Measurements from ENCODE around the gene FRMD1. TPM values are rescaled to one million over a fixed set of nuclear protein-coding genes. Genes with fewer than 3 reads are reported as not detected.

Gene FRMD1
- total RNA-seq: under 0.01 TPM in 2 replicates

DNA sequence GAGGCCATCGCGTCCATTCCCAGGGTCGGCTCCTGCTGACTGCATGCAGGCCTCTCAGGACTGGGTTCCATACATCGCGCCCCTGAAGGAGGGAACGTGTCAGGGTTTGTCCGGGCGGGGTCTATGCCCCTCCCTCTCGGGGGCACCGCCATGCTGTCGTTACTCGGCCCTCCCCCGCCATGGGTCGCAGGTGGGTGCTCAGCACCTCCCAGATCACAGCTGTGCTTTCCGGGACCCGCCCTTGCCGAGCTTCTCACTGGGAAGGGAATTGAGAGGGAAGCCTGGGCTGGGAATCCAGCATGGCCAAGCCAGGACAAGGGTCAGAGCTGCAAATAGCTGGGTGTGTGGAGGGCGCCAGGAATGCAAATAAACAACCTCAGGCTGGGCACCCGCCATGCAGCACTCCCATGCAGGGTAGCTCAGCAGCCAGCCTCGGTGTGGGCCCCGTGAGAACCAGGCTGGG lies at the start of gene FRMD1:
FRMD1 (minus strand) TSS at position 270 of the 463 bp plus-strand sequence; CDS start at position 152, 118 bp downstream.
- Histone ChIP-seq H3K4me1 (ENCODE audit: insufficient read depth, low read length) (no peaks in the 10 kb centered on the region), H3K36me3 (ENCODE audit: insufficient read depth, low read length) (no peaks in the 10 kb centered on the region), H2AFZ (ENCODE audit: low read length) (no peak within 1 kb of the TSS), H3K4me2 (ENCODE audit: insufficient read depth, low read length) (no peak within 1 kb of the TSS), H3K27ac (ENCODE audit: low read depth, low read length) (no peak within 1 kb of the TSS), H3K4me3 (ENCODE audit: insufficient read depth, low read length) (no peak within 1 kb of the TSS), H3K27me3 (ENCODE audit: insufficient read depth, low read length) (no peaks in the 10 kb centered on the region), H4K20me1 (ENCODE audit: insufficient read depth, low read length) (no peaks in the 10 kb centered on the region), H3K79me2 (ENCODE audit: insufficient read depth, low read length) (no peaks in the 10 kb centered on the region), H3K9me3 (ENCODE audit: low read depth, low read length) (no peaks in the 10 kb centered on the region)
- TF ChIP-seq, protein P1, sequence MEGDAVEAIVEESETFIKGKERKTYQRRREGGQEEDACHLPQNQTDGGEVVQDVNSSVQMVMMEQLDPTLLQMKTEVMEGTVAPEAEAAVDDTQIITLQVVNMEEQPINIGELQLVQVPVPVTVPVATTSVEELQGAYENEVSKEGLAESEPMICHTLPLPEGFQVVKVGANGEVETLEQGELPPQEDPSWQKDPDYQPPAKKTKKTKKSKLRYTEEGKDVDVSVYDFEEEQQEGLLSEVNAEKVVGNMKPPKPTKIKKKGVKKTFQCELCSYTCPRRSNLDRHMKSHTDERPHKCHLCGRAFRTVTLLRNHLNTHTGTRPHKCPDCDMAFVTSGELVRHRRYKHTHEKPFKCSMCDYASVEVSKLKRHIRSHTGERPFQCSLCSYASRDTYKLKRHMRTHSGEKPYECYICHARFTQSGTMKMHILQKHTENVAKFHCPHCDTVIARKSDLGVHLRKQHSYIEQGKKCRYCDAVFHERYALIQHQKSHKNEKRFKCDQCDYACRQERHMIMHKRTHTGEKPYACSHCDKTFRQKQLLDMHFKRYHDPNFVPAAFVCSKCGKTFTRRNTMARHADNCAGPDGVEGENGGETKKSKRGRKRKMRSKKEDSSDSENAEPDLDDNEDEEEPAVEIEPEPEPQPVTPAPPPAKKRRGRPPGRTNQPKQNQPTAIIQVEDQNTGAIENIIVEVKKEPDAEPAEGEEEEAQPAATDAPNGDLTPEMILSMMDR (IDR thresholded peaks at IDR 0.05; ENCODE audit: extremely low read depth, low read depth, low read length): no peak
- DNase-seq (ENCODE audit: insufficient read length, low spot score, missing footprints): no peak

DNA sequence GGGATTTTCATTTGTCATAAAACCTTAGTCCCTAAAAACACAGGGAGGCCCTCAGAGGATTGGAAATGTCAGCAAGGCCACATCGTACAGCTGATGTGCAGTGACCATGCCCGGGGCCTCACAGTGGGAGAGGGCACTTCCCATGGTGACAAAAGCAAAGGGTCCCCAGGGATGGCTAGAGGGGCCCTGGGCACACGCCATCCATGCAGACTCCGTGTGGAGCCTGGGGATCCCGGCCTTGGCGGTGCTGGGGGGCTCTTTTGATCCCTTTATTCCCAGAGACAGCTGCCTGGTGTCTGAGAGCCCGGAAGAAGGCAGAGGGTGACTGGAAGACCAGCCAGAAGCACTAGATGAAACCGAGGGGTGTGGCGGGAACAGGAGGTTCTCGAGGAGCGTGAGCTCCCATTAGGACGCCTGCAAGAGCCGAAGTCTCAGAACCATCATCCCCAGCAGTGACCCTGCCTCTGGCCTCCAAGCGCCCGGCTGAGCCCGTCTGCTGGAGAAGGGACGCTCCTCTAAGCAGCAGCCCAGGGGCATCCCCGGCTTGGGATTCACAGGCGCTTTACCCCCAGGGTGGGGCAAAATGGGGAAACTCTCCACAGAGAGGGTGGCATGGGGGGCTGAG lies 49.1 kb upstream of the FRMD1 start:
- no peak for DNase-seq (ENCODE audit: insufficient read length, low spot score, missing footprints)
- TF ChIP-seq, protein P1 (IDR thresholded peaks at IDR 0.05; ENCODE audit: extremely low read depth, low read depth, low read length): no peak
- H3K4me2 ChIP-seq (ENCODE audit: insufficient read depth, low read length): no peak overlapping the region
- H3K9me3 ChIP-seq (ENCODE audit: low read depth, low read length): no peaks in the 10 kb centered on the region
- H3K79me2 ChIP-seq (ENCODE audit: insufficient read depth, low read length): no peaks in the 10 kb centered on the region
- H3K36me3 ChIP-seq (ENCODE audit: insufficient read depth, low read length): no peaks in the 10 kb centered on the region
- H2AFZ ChIP-seq (ENCODE audit: low read length): no peak overlapping the region
- peaks cover 3% of the 10 kb centered on the region for H3K4me1 ChIP-seq (ENCODE audit: insufficient read depth, low read length)
- no peak overlapping the region for H3K4me3 ChIP-seq (ENCODE audit: insufficient read depth, low read length)
- no peak overlapping the region for H3K27ac ChIP-seq (ENCODE audit: low read depth, low read length)
- no peaks in the 10 kb centered on the region for H4K20me1 ChIP-seq (ENCODE audit: insufficient read depth, low read length)
- no peaks in the 10 kb centered on the region for H3K27me3 ChIP-seq (ENCODE audit: insufficient read depth, low read length)

DNA sequence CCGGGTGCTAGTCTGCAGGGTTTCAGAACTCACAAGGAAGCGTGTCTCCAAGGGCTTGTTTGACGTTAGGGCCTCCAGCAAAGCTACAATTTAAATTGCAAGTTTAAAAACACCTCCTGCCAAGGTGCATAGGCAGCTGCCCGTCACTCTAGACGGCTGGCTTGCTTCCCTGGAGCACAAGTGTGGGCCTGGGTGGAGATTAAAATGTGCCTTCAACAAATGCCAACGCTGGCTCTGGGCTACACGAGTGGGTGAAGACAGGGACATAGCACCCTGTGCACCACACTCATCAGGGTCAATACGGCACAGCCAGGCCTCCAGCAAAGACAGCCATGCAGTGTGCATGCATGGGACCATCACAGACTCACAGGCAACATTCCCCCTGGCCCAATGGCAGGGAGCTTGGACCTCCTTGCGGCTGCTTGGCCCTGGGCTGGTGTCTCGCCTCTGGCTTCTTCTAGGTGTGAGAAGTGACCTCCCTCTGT lies 48.4 kb upstream of the FRMD1 start:
- H4K20me1 ChIP-seq (ENCODE audit: insufficient read depth, low read length): no peaks in the 10 kb centered on the region
- no peak overlapping the region for H3K4me3 ChIP-seq (ENCODE audit: insufficient read depth, low read length)
- H3K9me3 ChIP-seq (ENCODE audit: low read depth, low read length): no peaks in the 10 kb centered on the region

More for the DNA sequence above, 48.4 kb upstream of the FRMD1 start:
- H2AFZ ChIP-seq (ENCODE audit: low read length): no peak overlapping the region
- no peak overlapping the region for H3K27ac ChIP-seq (ENCODE audit: low read depth, low read length)
- no peaks in the 10 kb centered on the region for H3K27me3 ChIP-seq (ENCODE audit: insufficient read depth, low read length)
- peak; percentile 69 for DNase-seq (ENCODE audit: insufficient read length, low spot score, missing footprints)
- H3K4me2 ChIP-seq (ENCODE audit: insufficient read depth, low read length): no peak overlapping the region
- H3K36me3 ChIP-seq (ENCODE audit: insufficient read depth, low read length): no peaks in the 10 kb centered on the region
- no peaks in the 10 kb centered on the region for H3K79me2 ChIP-seq (ENCODE audit: insufficient read depth, low read length)
- TF ChIP-seq, protein P1 (IDR thresholded peaks at IDR 0.05; ENCODE audit: extremely low read depth, low read depth, low read length): no peak
- peaks cover 1% of the 10 kb centered on the region for H3K4me1 ChIP-seq (ENCODE audit: insufficient read depth, low read length)

Measured in osteoblast (primary cell).